H1 (cell line): Measurements from ENCODE around the gene SCNN1B. TPM values are rescaled to one million over a fixed set of nuclear protein-coding genes. Genes with fewer than 3 reads are reported as not detected.

Source experiments
- CTCF ChIA-PET: fragments of 300-600 bp; sonication (Branson Sonifier 250); formaldehyde crosslinking; loops from one replicate; lab custom pipeline; 2021; ENCODE audit not compliant: partially characterized antibody; lab: Charles Lee
- POLR2A ChIA-PET: fragments of 300-600 bp; sonication (Branson Sonifier 250); formaldehyde crosslinking; loops from one replicate; lab custom pipeline; 2021; ENCODE audit warnings: inconsistent platforms; ENCODE audit not compliant: partially characterized antibody; lab: Charles Lee
- DNase-seq, 2 experiments: peaks; one replicate each; pipeline versions ENCODE4 v3.0.0 to v3.0.0-alpha.2; 2010 to 2022; ENCODE audit warnings: low spot score in 2 of 2, low read depth in 1 of 2, mixed read lengths in 1 of 2
- FAIRE-seq: peaks from 2 replicates; lab custom pipeline; 2011; peaks lifted over from hg19 to GRCh38; lab: Jason Lieb, UNC
- H2AFZ ChIP-seq: 2 replicates; pipeline ENCODE4 v1.8.1; 2012; ENCODE audit warnings: low read length, inconsistent platforms
- H2AK5ac ChIP-seq: 2 replicates; pipeline ENCODE4 v1.6.1; 2013; ENCODE audit warnings: low read depth, low read length
- H2BK120ac ChIP-seq: replicated peaks from 2 replicates; pipeline ENCODE3; 2013; ENCODE audit warnings: low read depth, low read length, inconsistent platforms
- H2BK12ac ChIP-seq: 2 replicates; pipeline ENCODE4 v1.6.1; 2013; ENCODE audit warnings: low read depth, low read length
- H2BK15ac ChIP-seq: 2 replicates; pipeline ENCODE4 v1.6.1; 2013; ENCODE audit warnings: low read length
- H2BK20ac ChIP-seq: 2 replicates; pipeline ENCODE4 v1.6.1; 2013; ENCODE audit warnings: low read length
- H2BK5ac ChIP-seq: 2 replicates; pipeline ENCODE4 v1.6.1; 2013; ENCODE audit warnings: low read depth, low read length
- H3K14ac ChIP-seq: 2 replicates; pipeline ENCODE4 v1.6.1; 2013; ENCODE audit warnings: inconsistent platforms; ENCODE audit not compliant: insufficient read length
- H3K18ac ChIP-seq: 2 replicates; pipeline ENCODE4 v1.6.1; 2013; ENCODE audit warnings: low read length; ENCODE audit errors: extremely low read depth
- H3K23ac ChIP-seq: 2 replicates; pipeline ENCODE4 v1.6.1; 2013; ENCODE audit warnings: inconsistent platforms; ENCODE audit not compliant: insufficient read length
- H3K23me2 ChIP-seq: 2 replicates; pipeline ENCODE4 v1.6.1; 2013; ENCODE audit warnings: low read depth, low read length
- H3K27ac ChIP-seq: 2 replicates; pipeline ENCODE4 v1.6.1; 2011; ENCODE audit warnings: low read depth, low read length, inconsistent platforms
- H3K27me3 ChIP-seq, 4 experiments: replicated peaks in 1 of 4; 1 replicate in 1 of 4; 2 replicates in 3 of 4; pipeline versions ENCODE4 v1.6.1 to v1.8.1; 2011 to 2013; ENCODE audit warnings: low read length in 3 of 4, mild to moderate bottlenecking in 3 of 4, inconsistent platforms in 2 of 4, mixed read lengths in 2 of 4, moderate library complexity in 1 of 4; ENCODE audit not compliant: control insufficient read depth in 3 of 4, insufficient read depth in 3 of 4; ENCODE audit errors: extremely low read depth in 1 of 4
- H3K36me3 ChIP-seq, 4 experiments: 2 replicates each; pipeline versions ENCODE4 v1.6.1 to v1.8.1; 2011 to 2013; ENCODE audit warnings: mild to moderate bottlenecking in 4 of 4, low read length in 3 of 4, moderate library complexity in 2 of 4, control low read depth in 1 of 4, inconsistent platforms in 1 of 4; ENCODE audit not compliant: insufficient read depth in 4 of 4, control insufficient read depth in 2 of 4
- H3K4ac ChIP-seq: replicated peaks from 2 replicates; pipeline ENCODE3; 2013; ENCODE audit warnings: low read length, low read depth, mixed read lengths, inconsistent platforms; ENCODE audit not compliant: insufficient read length
- H3K4me1 ChIP-seq, 4 experiments: replicated peaks in 1 of 4; 1 replicate in 1 of 4; 2 replicates in 3 of 4; pipeline versions ENCODE4 v1.6.1 to v1.8.1; 2011 to 2013; ENCODE audit warnings: low read length in 3 of 4, inconsistent platforms in 2 of 4, mixed read lengths in 1 of 4; ENCODE audit not compliant: insufficient read depth in 4 of 4, control insufficient read depth in 3 of 4
- H3K4me2 ChIP-seq, 2 experiments: 2 replicates each; pipeline versions ENCODE4 v1.6.1 to v1.8.1; 2011 to 2013; ENCODE audit warnings: low read depth in 2 of 2, low read length in 2 of 2, control low read depth in 1 of 2, inconsistent platforms in 1 of 2, mild to moderate bottlenecking in 1 of 2; ENCODE audit not compliant: insufficient read depth in 1 of 2
- H3K4me3 ChIP-seq, 4 experiments: fragments of 200-600, 300-600 bp in 1 of 4; sonication (generic), shearing (Covaris generic), sonication (Bioruptor Twin) in 1 of 4; 2 replicates each; pipeline versions ENCODE4 v1.5.1 to v1.8.1; 2011 to 2016; ENCODE audit warnings: low read length in 4 of 4, low read depth in 3 of 4, control low read depth in 2 of 4, inconsistent platforms in 2 of 4, mild to moderate bottlenecking in 2 of 4, mixed read lengths in 1 of 4, moderate library complexity in 1 of 4; ENCODE audit not compliant: insufficient read depth in 2 of 4; ENCODE audit errors: extremely low read depth in 1 of 4
- H3K56ac ChIP-seq: replicated peaks from 2 replicates; pipeline ENCODE3; 2013; ENCODE audit warnings: low read depth, mild to moderate bottlenecking, mixed read lengths, low read length, inconsistent platforms; ENCODE audit not compliant: insufficient read length
- H3K79me1 ChIP-seq: 2 replicates; pipeline ENCODE4 v1.6.1; 2013; ENCODE audit warnings: low read depth, low read length, control low read depth
- H3K79me2 ChIP-seq, 2 experiments: 2 replicates each; pipeline versions ENCODE4 v1.6.1 to v1.8.1; 2012 to 2013; ENCODE audit warnings: low read length in 2 of 2, mild to moderate bottlenecking in 2 of 2, inconsistent platforms in 1 of 2; ENCODE audit not compliant: insufficient read depth in 2 of 2, control insufficient read depth in 1 of 2
- H3K9ac ChIP-seq, 4 experiments: replicated peaks in 1 of 4; 1 replicate in 1 of 4; 2 replicates in 3 of 4; pipeline versions ENCODE4 v1.6.1 to v1.8.1; 2011 to 2013; ENCODE audit warnings: low read depth in 3 of 4, low read length in 3 of 4, control low read depth in 2 of 4, mild to moderate bottlenecking in 2 of 4, moderate library complexity in 2 of 4, inconsistent platforms in 1 of 4; ENCODE audit errors: extremely low read depth in 1 of 4
- H3K9me3 ChIP-seq, 2 experiments: 2 replicates each; pipeline versions ENCODE4 v1.6.1 to v1.8.1; 2012 to 2013; ENCODE audit warnings: mild to moderate bottlenecking in 2 of 2, moderate library complexity in 2 of 2, control low read depth in 1 of 2, inconsistent platforms in 1 of 2, low read depth in 1 of 2, low read length in 1 of 2, mixed read lengths in 1 of 2; ENCODE audit not compliant: insufficient read depth in 2 of 2
- H4K20me1 ChIP-seq, 2 experiments: replicated peaks in 1 of 2; 2 replicates each; pipeline versions ENCODE3 to v1.8.1; 2011 to 2013; ENCODE audit warnings: inconsistent platforms in 2 of 2, low read length in 2 of 2, mild to moderate bottlenecking in 1 of 2; ENCODE audit not compliant: insufficient read depth in 2 of 2, control insufficient read depth in 1 of 2
- H4K5ac ChIP-seq: 2 replicates; pipeline ENCODE4 v1.6.1; 2013; ENCODE audit warnings: low read length, low read depth, mixed read lengths, inconsistent platforms; ENCODE audit not compliant: insufficient read length
- H4K8ac ChIP-seq: 2 replicates; pipeline ENCODE4 v1.8.0; 2013; ENCODE audit warnings: mild to moderate bottlenecking, moderate library complexity, low read length, inconsistent platforms; ENCODE audit not compliant: insufficient read depth; ENCODE audit errors: extremely low read depth
- H4K91ac ChIP-seq: replicated peaks from 2 replicates; pipeline ENCODE3; 2013; ENCODE audit warnings: low read length, mixed read lengths, inconsistent platforms; ENCODE audit not compliant: insufficient read length
- CHD2 ChIP-seq: IDR thresholded peaks from 2 replicates; pipeline ENCODE4 v1.6.1; 2012; ENCODE audit warnings: low read length, improper control_type of control experiment
- CTBP2 ChIP-seq: IDR thresholded peaks from 2 replicates; pipeline ENCODE4 v1.7.0; 2011; ENCODE audit warnings: borderline replicate concordance, mild to moderate bottlenecking, moderate library complexity, mixed read lengths, low read length; ENCODE audit not compliant: insufficient read depth, insufficient read length
- HDAC6 ChIP-seq: IDR thresholded peaks from one replicate; pipeline ENCODE4 v1.7.1; 2012; ENCODE audit warnings: low read depth, mild to moderate bottlenecking, inconsistent platforms, low read length, moderate library complexity
- RFX5 ChIP-seq: IDR thresholded peaks from 2 replicates; pipeline ENCODE4 v1.6.1; 2011; ENCODE audit warnings: low read depth, low read length, improper control_type of control experiment, borderline replicate concordance
- SP4 ChIP-seq: IDR thresholded peaks from 2 replicates; pipeline ENCODE4 v1.6.1; 2012; ENCODE audit warnings: low read length, inconsistent platforms
- YY1 ChIP-seq: IDR thresholded peaks from 2 replicates; pipeline ENCODE4 v1.6.1; 2011; ENCODE audit warnings: low read depth, mild to moderate bottlenecking, low read length
- WGBS, 2 experiments: shearing (Covaris generic) in 1 of 2; methylation state at CpG; one replicate each; pipeline versions ENCODE4 v1.1.6 to v1.1.7; 2013 to 2015; ENCODE audit warnings: low lambda C conversion rate in 2 of 2, mixed read lengths in 2 of 2, inconsistent platforms in 1 of 2, low coverage in 1 of 2, missing lambda C conversion rate in 1 of 2; ENCODE audit not compliant: insufficient replicate concordance in 2 of 2, insufficient coverage in 1 of 2, insufficient read length in 1 of 2; ENCODE audit errors: extremely low coverage in 1 of 2, missing lambda C conversion rate in 1 of 2; 5-methylcytosine and 5-hydroxymethylcytosine counted together
- polyA plus RNA-seq, 7 experiments: library from polyadenylated mRNA; depleted of rRNA in 3 of 7; stranded (reverse) in 5 of 7; unstranded in 2 of 7; fragments of >200 nt in 5 of 7; fragments of 200-250 nt in 2 of 7; gene quantifications; 1 replicate in 5 of 7; 2 replicates in 1 of 7; 4 replicates in 1 of 7; pipeline versions ENCODE4 v1.2.1 to v1.2.3, GENCODE V29; 2011 to 2013; ENCODE audit warnings: missing spikeins in 2 of 7, mixed read lengths in 2 of 7
- total RNA-seq: library from RNA; stranded (reverse); fragmentation: NEBNext Ultra II Directional; extraction: Animal tissue kit (Norgen Biotek cat#: 25700); gene quantifications from 2 replicates; pipeline ENCODE4 v1.2.1, GENCODE V29; 2021

SCNN1B gene
- total and polyA plus RNA-seq, 2 of the 8 experiments (the other 6 are each of a cell fraction or from before 2014, with no cell fraction given): 0.20 to 0.95 TPM

- Histone ChIP-seq H3K9me3 (no peaks in the 10 kb centered on the region), H3K79me1 (no peaks in the 10 kb centered on the region), H2BK12ac (no peak overlapping the region), H3K27me3 (peaks cover 14 to 20% (median 20%) of the 10 kb centered on the region in 4 experiments), H3K23me2 (peaks cover 11% of the 10 kb centered on the region), H3K4me2 (no peak overlapping the region), H2BK120ac (no peak overlapping the region), H2BK5ac (no peak overlapping the region), H4K91ac (no peak overlapping the region), H3K18ac (no peak overlapping the region), H3K4me1 (peaks cover 0 to 10% (median 1%) of the 10 kb centered on the region in 4 experiments; a peak in 4 of 7 replicates), H2BK15ac (no peak overlapping the region), H2AFZ (no peak overlapping the region), H2AK5ac (no peak overlapping the region), H3K23ac (no peak overlapping the region), H4K20me1 (no peaks in the 10 kb centered on the region), H3K36me3 (no peaks in the 10 kb centered on the region), H3K9ac (no peak overlapping the region), H4K5ac (no peak overlapping the region), H3K14ac (no peak overlapping the region), H4K8ac (no peak overlapping the region), H2BK20ac (no peak overlapping the region), H3K27ac (no peak overlapping the region), H3K4ac (no peak overlapping the region), H3K79me2 (no peaks in the 10 kb centered on the region), H3K56ac (no peak overlapping the region), H3K4me3 (no peak overlapping the region)
- ChIA-PET CTCF (interaction anchor here (0.7 to 6.0 kb wide), 4 partner anchors 14 to 128 kb away, joined by 3 to 47 read pairs (median 6); partner anchors contain the start of gene SCNN1G), POLR2A (no interaction called here)
- 77% methylated on average over 7 of the region's 7 CpGs; no CpG with 5 or more reads in 1 of the 2 experiments for WGBS, 2 experiments
- FAIRE-seq (no peak), DNase-seq (no peak)
- TF ChIP-seq RFX5 (no peak), YY1 (no peak), SP4 (no peak), HDAC6 (no peak), CTBP2 (no peak), CHD2 (no peak)
These were observed 4.3 kb downstream of the SCNN1B start for GRCh38 chr16:23306199-23307100.
